Right lobe of liver (tissue), 6 donors: ENCODE measurements around the gene TRPC4AP. TPM values are rescaled to one million over a fixed set of nuclear protein-coding genes. Genes with fewer than 3 reads are reported as not detected.

Experiments used
- ATAC-seq, 4 donors: fragments of 200-7000 bp; cut with Tn5 transposase; one replicate each; pipeline ENCODE4 v1.9.1; 2020; ENCODE audit warnings: mild to moderate bottlenecking in 4 of 4, moderate library complexity in 4 of 4
- DNase-seq, 3 donors: peaks; one replicate each; pipeline ENCODE4 v3.0.0-alpha.2; 2020
- H3K27ac ChIP-seq, 3 donors: fragments of 200-600 bp; one replicate each; pipeline ENCODE4 v1.8.0; 2022
- H3K27me3 ChIP-seq, 2 donors: fragments of 200-600 bp; one replicate each; pipeline ENCODE4 v1.8.0; 2022
- H3K36me3 ChIP-seq, 4 donors: fragments of 200-600 bp; sonication (generic) in 1 of 4; one replicate each; pipeline versions ENCODE4 v1.5.1 to v1.8.0; 2017 to 2022; ENCODE audit warnings: control low read depth in 1 of 4
- H3K4me1 ChIP-seq, 4 donors: fragments of 200-600 bp; sonication (generic) in 1 of 4; one replicate each; pipeline versions ENCODE4 v1.5.1 to v1.8.0; 2017 to 2022; ENCODE audit warnings: control low read depth in 1 of 4
- H3K4me3 ChIP-seq, 3 donors: fragments of 200-600 bp; one replicate each; pipeline ENCODE4 v1.8.0; 2022
- H3K9me3 ChIP-seq, 4 donors: fragments of 200-600 bp; sonication (generic) in 1 of 4; one replicate each; pipeline versions ENCODE4 v1.5.1 to v1.8.0; 2017 to 2022; ENCODE audit warnings: control low read depth in 1 of 4
- POLR2A ChIP-seq: fragments of 450-650 bp; IDR thresholded peaks from one replicate; pipeline ENCODE4 v1.6.1; 2017; ENCODE audit warnings: antibody characterized with exemption, mild to moderate bottlenecking
- WGBS: methylation state at CpG from one replicate; pipeline ENCODE4 v1.1.6; 2018; ENCODE audit warnings: low coverage, low lambda C conversion rate; ENCODE audit not compliant: insufficient coverage; ENCODE audit errors: missing lambda C conversion rate; 5-methylcytosine and 5-hydroxymethylcytosine counted together
- intact Hi-C, 2 donors: fragments of 100-400 bp; cut with DNase I; formaldehyde crosslinking; loops; one replicate each; pipeline versions ENCODE4 v1.11.2 to v1.14.1; 2022
- total RNA-seq, 6 experiments: library from RNA; depleted of rRNA in 2 of 6; stranded (reverse); fragments of >200 nt in 2 of 6; fragmentation: NEBNext Ultra II Directional in 3 of 6; extraction: Animal tissue kit (Norgen Biotek cat#: 25700) in 3 of 6; gene quantifications; one replicate each; pipeline versions ENCODE4 v1.1.0 to v1.2.4, GENCODE V29; 2016 to 2023
- TF ChIP-seq, protein P1 (sequence below), 4 donors: fragments of 200-600 bp in 3 of 4; fragments of 450-650 bp in 1 of 4; IDR thresholded peaks; one replicate each; pipeline versions ENCODE4 v1.5.1 to v1.8.0; 2016 to 2022; ENCODE audit warnings: antibody characterized with exemption in 4 of 4, mild to moderate bottlenecking in 2 of 4
- donor health status: DM: no; HTN: yes; CAD: no.
- donor health status: DM: no; HTN: no; CAD: no.
- donor health status: DM: no; HTN: no; CAD: no.
- donor health status: DM: no; HTN: yes; CAD: no.
- donor health status: DM: no; HTN: yes; CAD: no.

The TRPC4AP gene
- total RNA-seq, 6 experiments from 2014 or later = 27.6 to 39.3 (median 34.6) TPM

DNA sequence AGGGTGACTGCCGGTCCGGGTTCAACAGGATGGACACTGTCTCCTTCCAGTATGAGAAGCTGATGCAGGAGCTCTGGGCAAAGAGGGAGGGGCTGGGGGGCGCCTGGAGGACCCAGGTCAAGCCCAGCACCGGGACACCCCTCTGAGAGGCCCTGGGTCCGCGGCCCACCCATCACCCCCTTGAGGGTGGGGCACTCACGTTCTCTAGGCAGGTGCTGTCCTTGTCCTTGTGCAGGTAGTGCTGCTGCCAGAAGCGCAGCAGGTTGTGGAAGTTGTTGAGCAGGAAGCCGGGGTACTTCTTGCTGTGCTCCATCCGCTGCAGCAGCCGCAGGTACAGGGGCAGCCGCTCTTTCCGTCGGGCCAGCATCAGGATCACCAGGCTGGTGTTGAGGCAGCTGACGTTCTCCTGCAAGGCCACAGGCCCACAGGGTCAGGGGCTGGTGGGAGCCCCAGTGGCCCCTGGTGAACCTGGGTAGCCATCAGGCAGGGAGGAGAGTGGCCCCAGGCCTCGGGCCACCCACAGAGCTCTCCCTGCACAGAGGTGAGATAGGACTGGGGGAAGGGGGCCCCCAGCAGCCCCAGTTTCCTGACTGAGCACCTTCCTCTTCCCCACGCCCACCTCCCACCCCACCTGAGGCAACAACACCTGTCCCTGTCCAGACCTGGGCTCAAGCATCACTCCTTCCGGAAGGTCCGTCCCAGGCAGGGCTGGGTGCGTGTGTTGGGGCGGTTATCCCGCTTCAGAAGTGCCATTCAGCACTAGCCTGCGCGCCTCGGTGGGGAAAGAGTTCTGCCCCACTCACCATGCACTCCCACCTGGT lies 89.2 kb downstream of the TRPC4AP start:
- DNase-seq (peak in 2 of 3 donors; percentile 40 to 41), ATAC-seq (no peak)
- Histone ChIP-seq H3K9me3 (no peaks in the 10 kb centered on the region), H3K27ac (no peak overlapping the region), H3K4me1 (peaks cover 0 to 12% (median 4%) of the 10 kb centered on the region in 4 donors), H3K4me3 (no peak overlapping the region), H3K36me3 (peaks cover 0 to 92% (median 52%) of the 10 kb centered on the region in 4 donors), H3K27me3 (no peaks in the 10 kb centered on the region)
- no CpG with 5 or more reads among the region's 25 CpGs for WGBS
- no peak for TF ChIP-seq POLR2A
- TF ChIP-seq, protein P1, sequence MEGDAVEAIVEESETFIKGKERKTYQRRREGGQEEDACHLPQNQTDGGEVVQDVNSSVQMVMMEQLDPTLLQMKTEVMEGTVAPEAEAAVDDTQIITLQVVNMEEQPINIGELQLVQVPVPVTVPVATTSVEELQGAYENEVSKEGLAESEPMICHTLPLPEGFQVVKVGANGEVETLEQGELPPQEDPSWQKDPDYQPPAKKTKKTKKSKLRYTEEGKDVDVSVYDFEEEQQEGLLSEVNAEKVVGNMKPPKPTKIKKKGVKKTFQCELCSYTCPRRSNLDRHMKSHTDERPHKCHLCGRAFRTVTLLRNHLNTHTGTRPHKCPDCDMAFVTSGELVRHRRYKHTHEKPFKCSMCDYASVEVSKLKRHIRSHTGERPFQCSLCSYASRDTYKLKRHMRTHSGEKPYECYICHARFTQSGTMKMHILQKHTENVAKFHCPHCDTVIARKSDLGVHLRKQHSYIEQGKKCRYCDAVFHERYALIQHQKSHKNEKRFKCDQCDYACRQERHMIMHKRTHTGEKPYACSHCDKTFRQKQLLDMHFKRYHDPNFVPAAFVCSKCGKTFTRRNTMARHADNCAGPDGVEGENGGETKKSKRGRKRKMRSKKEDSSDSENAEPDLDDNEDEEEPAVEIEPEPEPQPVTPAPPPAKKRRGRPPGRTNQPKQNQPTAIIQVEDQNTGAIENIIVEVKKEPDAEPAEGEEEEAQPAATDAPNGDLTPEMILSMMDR (IDR thresholded peaks at IDR 0.05) = no peak
- intact Hi-C loops = no loop called here

DNA sequence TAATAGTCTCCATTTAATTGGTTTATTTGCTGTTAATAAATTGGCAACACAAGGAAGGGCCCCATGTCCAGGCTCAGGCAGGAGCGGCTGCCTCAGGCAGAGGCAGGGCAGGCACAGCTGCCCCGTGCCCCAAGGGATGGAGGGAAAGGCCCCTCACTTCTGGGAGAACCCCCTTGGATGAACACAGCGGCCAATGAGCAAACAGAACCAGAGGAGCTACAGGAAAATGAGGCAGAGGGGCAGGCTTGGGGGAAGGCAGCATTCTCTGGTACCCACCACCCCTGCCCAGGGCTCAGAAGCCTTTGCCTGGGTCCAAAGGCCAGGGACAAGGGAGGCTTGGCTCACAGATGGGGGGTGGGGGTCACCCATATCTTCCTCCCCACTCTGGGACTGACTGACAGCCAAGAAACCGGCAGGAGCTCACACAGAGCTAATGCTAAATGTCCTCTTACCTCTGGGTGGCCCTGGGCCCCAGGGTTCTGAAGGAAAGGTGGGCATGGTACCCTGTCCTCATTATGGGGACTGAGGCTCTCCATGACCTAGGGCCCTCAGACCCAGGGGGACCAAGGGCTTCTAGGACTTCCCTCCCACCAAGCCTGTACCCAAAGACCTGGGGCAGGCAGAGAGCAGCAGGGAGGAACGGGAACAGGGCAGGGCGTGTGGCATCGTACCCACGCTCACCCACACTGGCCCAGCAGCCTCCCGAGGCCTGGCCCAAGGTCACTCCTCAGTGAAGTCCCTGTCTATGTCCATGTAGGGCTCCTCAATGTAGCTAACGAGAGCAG lies 90.0 kb downstream of the TRPC4AP start:
- H3K4me3 ChIP-seq = no peak overlapping the region
- no peaks in the 10 kb centered on the region for H3K27me3 ChIP-seq
- no peak overlapping the region for H3K27ac ChIP-seq
- no peaks in the 10 kb centered on the region for H3K9me3 ChIP-seq
- peak in 1 of 4 donors; percentile 4 for ATAC-seq
- intact Hi-C loops = no loop called here
- 72% methylated on average over 3 of the region's 10 CpGs for WGBS
- DNase-seq = peak in 2 of 3 donors; percentile 21 to 31
- peaks cover 0 to 87% (median 44%) of the 10 kb centered on the region in 4 donors for H3K36me3 ChIP-seq
- TF ChIP-seq, protein P1 (IDR thresholded peaks at IDR 0.05) = no peak
- no peak for TF ChIP-seq POLR2A
- peaks cover 0 to 10% (median 4%) of the 10 kb centered on the region in 4 donors for H3K4me1 ChIP-seq

DNA sequence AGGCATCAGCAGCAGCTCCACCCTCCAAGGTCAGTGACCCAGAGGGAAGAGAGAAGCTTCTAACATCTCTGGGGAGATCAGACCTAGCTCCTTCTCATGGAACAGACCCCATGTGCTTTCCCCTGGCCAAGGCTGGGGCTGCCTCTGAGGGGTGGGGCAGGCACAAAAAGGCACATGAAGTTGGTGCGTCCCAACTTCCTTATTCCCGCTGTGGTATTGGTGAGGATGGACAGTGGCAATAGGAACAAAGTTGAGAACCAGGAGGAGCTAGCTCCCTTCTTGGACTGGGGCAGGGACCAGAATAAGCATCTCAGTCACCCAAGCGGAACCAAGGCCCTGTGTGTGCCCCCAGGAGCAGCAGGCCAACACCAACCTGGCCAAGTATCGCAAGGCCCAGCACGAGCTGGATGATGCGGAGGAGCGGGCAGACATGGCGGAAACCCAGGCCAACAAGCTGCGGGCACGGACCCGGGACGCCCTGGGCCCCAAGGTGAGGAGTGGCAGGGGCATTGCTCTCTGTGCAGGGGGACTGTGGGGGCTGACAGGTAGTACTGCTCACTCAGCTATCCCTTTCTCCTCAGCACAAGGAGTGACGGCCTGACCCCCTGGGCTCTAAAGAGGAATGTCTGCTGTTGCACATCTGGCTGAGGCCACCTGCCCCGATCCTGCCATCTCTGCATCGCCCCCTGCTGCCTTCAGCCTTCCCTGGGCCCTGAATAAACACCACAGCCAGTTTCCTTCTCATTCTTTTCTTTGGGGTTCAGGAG lies 90.8 kb downstream of the TRPC4AP start:
- no peak overlapping the region for H3K27ac ChIP-seq
- no peak overlapping the region for H3K4me3 ChIP-seq
- peaks cover 0 to 79% (median 41%) of the 10 kb centered on the region in 4 donors for H3K36me3 ChIP-seq
- no peak for ATAC-seq
- WGBS = 92% methylated on average over 2 of the region's 15 CpGs
- DNase-seq = peak in 2 of 3 donors; percentile 14 to 39
- no peaks in the 10 kb centered on the region for H3K9me3 ChIP-seq
- TF ChIP-seq, protein P1 (IDR thresholded peaks at IDR 0.05) = no peak
- TF ChIP-seq POLR2A = no peak
- no peaks in the 10 kb centered on the region for H3K27me3 ChIP-seq
- intact Hi-C loops = no loop called here
- peaks cover 0 to 13% (median 4%) of the 10 kb centered on the region in 4 donors for H3K4me1 ChIP-seq

DNA sequence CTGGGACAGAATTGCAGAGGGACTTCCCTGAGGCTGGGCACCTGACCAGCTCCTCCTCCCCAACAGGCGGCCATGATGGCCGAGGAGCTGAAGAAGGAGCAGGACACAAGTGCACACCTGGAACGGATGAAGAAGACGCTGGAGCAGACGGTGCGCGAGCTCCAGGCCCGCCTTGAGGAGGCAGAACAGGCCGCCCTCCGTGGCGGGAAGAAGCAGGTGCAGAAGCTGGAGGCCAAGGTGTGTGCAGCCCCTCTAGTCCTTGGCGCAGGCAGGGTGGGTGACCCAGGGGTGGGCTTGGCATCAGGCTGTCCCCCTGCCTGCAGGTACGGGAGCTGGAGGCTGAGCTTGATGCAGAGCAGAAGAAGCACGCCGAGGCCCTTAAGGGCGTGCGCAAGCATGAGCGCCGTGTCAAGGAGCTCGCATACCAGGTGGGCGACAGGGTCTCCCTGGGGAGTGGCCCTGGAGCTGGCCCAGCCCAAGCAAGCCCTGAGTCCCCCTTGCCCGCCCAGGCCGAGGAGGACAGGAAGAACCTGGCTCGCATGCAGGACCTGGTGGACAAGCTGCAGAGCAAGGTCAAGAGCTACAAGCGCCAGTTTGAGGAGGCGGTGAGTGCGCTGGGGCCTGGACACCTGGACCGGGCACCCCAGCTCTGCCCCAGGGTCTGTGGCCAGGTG lies 91.5 kb downstream of the TRPC4AP start:
- H3K27ac ChIP-seq = no peak overlapping the region
- H3K4me3 ChIP-seq = no peak overlapping the region
- WGBS = 97% methylated on average over 5 of the region's 28 CpGs
- intact Hi-C loops = no loop called here
- no peaks in the 10 kb centered on the region for H3K27me3 ChIP-seq
- peaks cover 0 to 78% (median 35%) of the 10 kb centered on the region in 4 donors for H3K36me3 ChIP-seq
- peaks cover 0 to 13% (median 4%) of the 10 kb centered on the region in 4 donors for H3K4me1 ChIP-seq
- ATAC-seq (no peak), DNase-seq (peak in 2 of 3 donors; percentile 16 to 51)
- TF ChIP-seq POLR2A = no peak
- TF ChIP-seq, protein P1 (IDR thresholded peaks at IDR 0.05) = no peak
- H3K9me3 ChIP-seq = no peaks in the 10 kb centered on the region
